Panc1 (cell line): ENCODE measurements around the gene ADGRD1. TPM values are rescaled to one million over a fixed set of nuclear protein-coding genes. Genes with fewer than 3 reads are reported as not detected.

ENCODE experiments used
- ATAC-seq: fragments of 200-7000 bp; cut with Tn5 transposase; 2 replicates; pipeline ENCODE4 v1.9.1; 2020; ENCODE audit warnings: mild to moderate bottlenecking, moderate library complexity
- BruUV-seq: library from RNA; stranded (reverse); fragments of 400-500 nt; replicated peaks from 2 replicates; lab custom pipeline; 2021; lab: Mats Ljungman, UMichigan
- CTCF ChIA-PET: fragments of 300-600 bp; sonication (Branson Sonifier 250); formaldehyde crosslinking; loops from one replicate; lab custom pipeline; 2022; ENCODE audit warnings: antibody characterized with exemption; lab: Charles Lee
- POLR2A ChIA-PET: fragments of 300-600 bp; sonication (Branson Sonifier 250); formaldehyde crosslinking; loops from one replicate; lab custom pipeline; 2022; ENCODE audit warnings: antibody characterized with exemption; lab: Charles Lee
- DNase-seq: peaks from one replicate; pipeline ENCODE4 v3.0.0-alpha.2; 2010; ENCODE audit warnings: low read depth, low spot score
- H3K27ac ChIP-seq: 2 replicates; pipeline ENCODE4 v1.5.1; 2011; ENCODE audit warnings: mild to moderate bottlenecking, low read length, inconsistent platforms
- H3K27me3 ChIP-seq: fragments of 200-500 bp; sonication (Bioruptor generic); 2 replicates; pipeline ENCODE4 v1.6.0; 2014; ENCODE audit warnings: low read length, inconsistent platforms; ENCODE audit not compliant: control insufficient read depth, insufficient read depth
- H3K36me3 ChIP-seq: fragments of 200-500 bp; sonication (Bioruptor generic); 2 replicates; pipeline ENCODE4 v1.5.1; 2014; ENCODE audit warnings: inconsistent platforms, mild to moderate bottlenecking, low read length, moderate library complexity; ENCODE audit not compliant: control insufficient read depth, insufficient read depth
- H3K4me1 ChIP-seq: 2 replicates; pipeline ENCODE4 v1.5.1; 2011; ENCODE audit warnings: inconsistent platforms, mild to moderate bottlenecking, low read length, moderate library complexity; ENCODE audit not compliant: control insufficient read depth, insufficient read depth
- H3K4me3 ChIP-seq, 2 experiments: 2 replicates each; pipeline ENCODE4 v1.5.1; 2011 to 2012; ENCODE audit warnings: low read depth in 2 of 2, low read length in 2 of 2, mild to moderate bottlenecking in 2 of 2, inconsistent platforms in 1 of 2, moderate library complexity in 1 of 2
- H3K9me3 ChIP-seq: fragments of 200-500 bp; sonication (Bioruptor generic); 2 replicates; pipeline ENCODE4 v1.5.1; 2014; ENCODE audit warnings: low read depth, mild to moderate bottlenecking, inconsistent platforms, low read length, moderate library complexity; ENCODE audit not compliant: control insufficient read depth, insufficient read depth
- CTCF ChIP-seq: fragments of 450-650 bp; IDR thresholded peaks from 2 replicates; pipeline ENCODE4 v1.5.1; 2017; ENCODE audit warnings: mild to moderate bottlenecking
- POLR2AphosphoS5 ChIP-seq: IDR thresholded peaks from 2 replicates; pipeline ENCODE4 v1.6.1; 2012; ENCODE audit warnings: mild to moderate bottlenecking, low read depth, low read length, moderate library complexity
- REST ChIP-seq, 2 experiments: IDR thresholded peaks; 2 replicates each; pipeline ENCODE4 v1.6.1; 2011 to 2012; ENCODE audit warnings: low read depth in 2 of 2, control low read depth in 1 of 2, low read length in 1 of 2, mild to moderate bottlenecking in 1 of 2, moderate library complexity in 1 of 2; ENCODE audit not compliant: insufficient read depth in 1 of 2
- SIN3A ChIP-seq: IDR thresholded peaks from 2 replicates; pipeline ENCODE4 v1.6.1; 2012; ENCODE audit warnings: low read depth, mild to moderate bottlenecking, low read length, moderate library complexity, borderline replicate concordance; ENCODE audit not compliant: insufficient read depth
- TCF7L2 ChIP-seq: IDR thresholded peaks from 2 replicates; pipeline ENCODE4 v1.6.1; 2011; ENCODE audit warnings: mild to moderate bottlenecking, low read depth, low read length, inconsistent platforms
- in situ Hi-C: cut with HindIII; loops from 2 replicates; pipeline ENCODE4 v1.10.0; 2016; ENCODE audit warnings: low sequenced_read_pairs, low pct_unique_long_range_greater_than_20kb
- intact Hi-C: fragments of 100-400 bp; cut with micrococcal nuclease; formaldehyde crosslinking; loops from one replicate; pipeline ENCODE4 v1.10.0; 2022; ENCODE audit not compliant: unreplicated experiment
- total RNA-seq: library from RNA; stranded (reverse); gene quantifications from one replicate; pipeline ENCODE4 v1.2.1, GENCODE V29; 2021; ENCODE audit not compliant: unreplicated experiment

Gene ADGRD1
- total RNA-seq, 1 experiment from 2014 or later = 0.21 TPM

GRCh38 chr12:131025939-131026702 lies 72.4 kb downstream of the ADGRD1 start:
- POLR2A ChIA-PET = no interaction called here
- no peak; the same call in 1 of the 2 replicates for ATAC-seq
- Histone ChIP-seq H3K36me3 (no peaks in the 10 kb centered on the region), H3K27me3 (peaks cover 3% of the 10 kb centered on the region; the same call in 1 of the 2 replicates), H3K9me3 (no peaks in the 10 kb centered on the region), H3K27ac (no peak overlapping the region), H3K4me3 (no peak overlapping the region), H3K4me1 (no peaks in the 10 kb centered on the region)
- CTCF ChIA-PET = no interaction called here
- BruUV-seq = no TSS peak
- in situ Hi-C loops = no loop called here
- TF ChIP-seq REST (IDR thresholded peaks at IDR 0.05; ENCODE audit: insufficient read depth in 1 of 2, low read depth in 2 of 2, low read length in 1 of 2) = no peak
- no peak for TF ChIP-seq TCF7L2
- TF ChIP-seq POLR2AphosphoS5 = no peak
- no peak for TF ChIP-seq SIN3A
- no peak for TF ChIP-seq CTCF
- no peak for DNase-seq
- intact Hi-C loops = no loop called here

GRCh38 chr12:131026754-131027153 lies 73.0 kb downstream of the ADGRD1 start:
- Histone ChIP-seq H3K4me3 (no peak overlapping the region), H3K9me3 (no peaks in the 10 kb centered on the region), H3K4me1 (no peaks in the 10 kb centered on the region), H3K27me3 (peaks cover 3% of the 10 kb centered on the region; the same call in 1 of the 2 replicates), H3K27ac (no peak overlapping the region), H3K36me3 (no peaks in the 10 kb centered on the region)
- no peak for TF ChIP-seq REST (IDR thresholded peaks at IDR 0.05; ENCODE audit: insufficient read depth in 1 of 2, low read depth in 2 of 2, low read length in 1 of 2)
- no peak for TF ChIP-seq SIN3A
- ChIA-PET POLR2A (no interaction called here), CTCF (no interaction called here)
- in situ Hi-C loops (no loop called here), intact Hi-C loops (no loop called here)
- DNase-seq (no peak), ATAC-seq (no peak)
- no TSS peak for BruUV-seq
